GM19328 (cell line): Measurements from ENCODE around the gene MAD1L1.
"Not testable (repeated sequence)": the region's sequence is repeated elsewhere in the genome, so short reads cannot be mapped to it uniquely, and the experiment has no call there.

ENCODE experiments used
- ATAC-seq: cut with Tn5 transposase; IDR thresholded peaks from one replicate; pipeline ENCODE4 v1.9.1; 2021; ENCODE audit warnings: mild to moderate bottlenecking, moderate library complexity; ENCODE audit not compliant: unreplicated experiment

The MAD1L1 gene

DNA sequence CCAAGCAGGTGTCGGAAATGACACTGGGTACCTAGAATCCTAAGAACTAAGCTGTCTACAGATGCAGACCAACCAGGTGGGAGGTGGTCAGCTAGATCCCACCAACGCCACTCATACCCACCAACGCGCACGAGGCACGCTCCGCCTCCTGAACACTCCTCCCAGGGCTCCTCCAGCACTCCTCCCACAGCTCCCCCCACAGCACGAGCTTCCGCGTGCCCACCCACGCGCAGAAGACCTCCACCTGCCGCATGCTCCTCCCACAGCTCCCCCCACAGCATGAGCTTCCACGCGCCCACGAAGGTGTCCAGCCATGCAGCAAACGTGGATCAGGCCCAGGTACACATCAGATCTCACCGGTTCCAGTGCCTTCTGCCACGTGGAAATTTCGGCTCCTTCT is 196.0 kb downstream of the MAD1L1 start:
- no peak for ATAC-seq

DNA sequence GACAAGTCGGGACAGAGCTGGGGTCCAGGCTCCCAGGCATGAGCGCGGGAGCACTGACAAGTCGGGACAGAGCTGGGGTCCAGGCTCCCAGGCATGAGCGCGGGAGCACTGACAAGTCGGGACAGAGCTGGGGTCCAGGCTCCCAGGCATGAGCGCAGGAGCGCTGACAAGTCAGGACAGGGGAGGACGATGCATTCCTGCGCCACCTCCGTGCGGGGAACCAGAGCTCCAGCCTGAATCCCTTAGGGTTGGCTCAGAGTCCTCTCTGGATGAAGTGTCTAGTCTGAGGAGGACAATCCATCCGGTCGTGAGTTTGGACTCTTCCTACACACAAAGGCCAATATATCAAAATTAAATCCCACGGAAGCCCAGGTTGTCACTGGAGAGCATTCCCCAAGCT is 196.5 kb downstream of the MAD1L1 start:
- not testable (repeated sequence) for ATAC-seq

DNA sequence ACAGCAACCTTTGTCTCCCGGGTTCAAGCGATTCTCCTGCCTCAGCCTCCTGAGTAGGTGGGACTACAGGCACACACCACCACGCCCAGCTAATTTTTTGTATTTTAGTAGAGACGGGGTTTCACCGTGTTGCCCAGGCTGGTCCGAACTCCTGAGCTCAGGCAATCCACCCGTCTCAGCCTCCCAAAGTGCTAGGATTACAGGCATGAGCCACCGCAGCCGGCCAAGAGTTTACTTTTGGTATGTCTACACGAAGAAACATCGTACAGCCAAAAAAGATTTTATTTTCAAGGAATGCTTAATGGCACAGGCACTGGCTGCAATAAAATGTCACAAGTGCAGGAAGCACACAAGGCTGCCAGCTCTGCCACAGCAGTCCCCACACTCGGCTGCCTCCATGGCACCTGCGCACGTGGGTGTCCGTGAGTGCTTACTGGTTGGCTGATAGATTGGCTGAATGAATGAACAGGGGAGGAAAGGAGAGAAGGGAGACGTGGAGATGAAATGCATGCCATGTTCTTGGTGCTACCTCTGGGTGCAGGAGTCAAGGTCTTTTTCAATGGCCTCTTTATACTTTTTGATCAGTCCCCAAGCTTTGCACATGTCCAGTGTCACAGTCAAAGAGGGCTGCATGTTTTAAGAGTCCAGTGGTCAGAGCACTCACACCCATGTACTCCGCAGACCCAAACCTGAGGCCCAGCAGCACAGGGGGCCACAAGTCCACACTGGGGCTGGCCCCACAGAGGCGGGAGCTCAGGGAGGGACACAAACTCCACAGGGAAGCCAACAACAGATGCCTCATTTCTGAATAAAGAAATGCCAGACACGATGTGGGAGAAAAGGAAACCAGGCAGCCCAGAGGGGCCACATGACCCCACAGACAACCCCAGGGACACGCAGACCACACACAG is 198.2 kb downstream of the MAD1L1 start:
- ATAC-seq: no peak

DNA sequence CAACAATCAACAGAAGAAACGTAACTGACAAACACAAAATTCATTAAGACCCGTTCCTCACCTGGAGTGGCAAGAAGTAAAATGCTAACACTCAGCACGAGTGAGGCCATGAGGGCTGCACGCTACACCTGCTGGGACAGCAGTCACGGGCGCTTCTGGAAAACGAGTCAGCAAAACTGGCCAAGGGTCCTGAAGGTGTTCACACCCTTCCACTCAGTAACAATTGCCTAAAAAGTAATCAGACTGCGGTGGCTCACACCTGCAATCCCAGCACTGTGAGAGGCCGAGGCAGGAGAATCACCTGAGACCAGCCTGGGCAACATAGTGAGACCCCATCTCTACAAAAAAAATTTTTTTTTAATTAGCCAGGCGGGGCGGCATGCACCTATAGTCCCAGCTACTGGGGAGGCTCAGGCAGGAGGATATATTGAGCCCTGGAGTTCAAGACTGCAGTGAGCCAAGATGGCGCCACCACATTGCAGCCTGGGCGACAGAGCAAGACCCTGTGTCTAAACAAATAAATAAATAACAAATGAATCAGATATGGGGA is 199.1 kb downstream of the MAD1L1 start:
- ATAC-seq: no peak

DNA sequence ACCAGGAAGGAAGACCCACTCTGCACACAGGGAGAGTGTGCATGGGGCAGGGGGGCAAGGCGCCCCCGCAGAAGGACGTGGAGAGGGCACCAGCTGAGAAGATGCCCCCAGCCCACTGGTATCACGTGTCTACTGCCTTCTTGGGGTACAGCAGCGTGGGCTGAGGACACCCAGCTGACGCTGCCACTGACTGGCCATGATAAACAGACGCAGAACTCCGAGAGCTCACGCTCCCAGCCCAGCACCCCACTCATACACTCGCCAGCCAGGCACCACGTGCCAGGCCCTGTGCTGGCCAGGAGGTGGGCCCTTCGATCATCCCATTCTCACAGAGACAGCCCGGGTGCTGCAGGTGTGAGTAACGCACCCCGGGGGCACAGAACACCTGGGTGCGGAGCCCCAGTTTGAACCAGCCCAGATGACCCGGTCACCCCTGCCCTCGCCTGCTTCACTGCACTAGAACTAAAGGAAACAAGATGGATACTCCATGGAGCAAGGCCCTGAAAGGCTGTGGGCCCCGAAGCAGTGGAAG is 199.8 kb downstream of the MAD1L1 start:
- ATAC-seq: no peak

DNA sequence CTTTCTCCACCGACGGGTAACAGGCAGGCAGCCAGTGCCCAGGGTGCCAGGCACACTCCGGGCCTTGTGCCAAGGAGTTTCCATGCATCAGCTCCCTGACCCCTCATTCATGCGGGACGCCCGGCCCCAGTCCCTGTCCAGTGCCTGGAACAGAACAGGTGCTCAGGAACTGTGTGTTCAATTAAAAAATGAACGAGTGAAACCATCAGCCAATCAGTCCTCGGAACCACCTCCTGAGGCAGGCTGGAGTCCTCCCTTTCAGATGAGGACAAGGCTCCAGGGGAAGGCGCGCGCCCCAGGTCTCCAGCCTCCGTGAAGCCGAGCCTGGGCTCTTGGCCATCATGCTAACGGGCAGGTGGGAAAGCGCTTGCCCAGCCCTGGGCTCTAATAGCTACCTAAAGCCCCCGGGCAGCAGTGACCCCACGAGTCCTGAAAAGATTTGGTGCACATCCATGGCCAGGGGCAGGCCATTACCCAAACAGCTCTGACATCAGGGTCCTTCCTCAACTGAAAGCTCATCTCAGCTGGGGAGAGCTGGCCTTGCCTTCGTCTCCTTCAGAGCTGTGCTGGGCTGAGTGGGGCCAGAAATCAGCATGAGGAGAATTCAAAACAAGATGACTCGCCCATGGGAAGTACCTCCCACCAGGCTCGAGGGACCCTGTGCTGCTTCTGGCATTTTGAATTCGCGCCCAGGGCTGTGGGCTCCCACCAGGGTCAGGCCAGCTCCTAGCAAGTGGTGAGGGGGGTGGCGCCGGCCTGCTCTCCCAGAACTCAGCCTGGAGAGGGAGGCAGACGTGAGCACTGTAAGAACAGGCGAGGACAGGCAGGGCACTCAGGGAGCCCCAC is 200.5 kb downstream of the MAD1L1 start:
- ATAC-seq: no peak

DNA sequence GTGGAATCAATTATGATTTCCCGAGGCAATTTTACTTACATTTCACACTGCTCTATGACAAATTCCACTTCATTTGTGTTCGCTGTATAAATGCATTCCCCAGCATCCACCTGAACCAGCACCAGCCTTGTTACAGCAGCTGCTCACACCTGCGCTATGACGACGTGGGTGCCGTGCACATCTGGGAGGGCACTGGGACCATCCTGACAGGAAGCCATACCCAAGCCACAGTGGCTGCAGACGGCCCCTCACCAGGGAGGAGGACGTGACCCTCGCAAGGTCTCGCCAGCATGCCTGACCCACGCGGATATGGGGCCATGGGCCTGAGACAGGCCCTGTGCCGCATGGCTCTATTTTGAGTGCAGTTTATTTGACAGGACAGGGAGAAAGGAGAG is 201.3 kb downstream of the MAD1L1 start:
- no peak for ATAC-seq

DNA sequence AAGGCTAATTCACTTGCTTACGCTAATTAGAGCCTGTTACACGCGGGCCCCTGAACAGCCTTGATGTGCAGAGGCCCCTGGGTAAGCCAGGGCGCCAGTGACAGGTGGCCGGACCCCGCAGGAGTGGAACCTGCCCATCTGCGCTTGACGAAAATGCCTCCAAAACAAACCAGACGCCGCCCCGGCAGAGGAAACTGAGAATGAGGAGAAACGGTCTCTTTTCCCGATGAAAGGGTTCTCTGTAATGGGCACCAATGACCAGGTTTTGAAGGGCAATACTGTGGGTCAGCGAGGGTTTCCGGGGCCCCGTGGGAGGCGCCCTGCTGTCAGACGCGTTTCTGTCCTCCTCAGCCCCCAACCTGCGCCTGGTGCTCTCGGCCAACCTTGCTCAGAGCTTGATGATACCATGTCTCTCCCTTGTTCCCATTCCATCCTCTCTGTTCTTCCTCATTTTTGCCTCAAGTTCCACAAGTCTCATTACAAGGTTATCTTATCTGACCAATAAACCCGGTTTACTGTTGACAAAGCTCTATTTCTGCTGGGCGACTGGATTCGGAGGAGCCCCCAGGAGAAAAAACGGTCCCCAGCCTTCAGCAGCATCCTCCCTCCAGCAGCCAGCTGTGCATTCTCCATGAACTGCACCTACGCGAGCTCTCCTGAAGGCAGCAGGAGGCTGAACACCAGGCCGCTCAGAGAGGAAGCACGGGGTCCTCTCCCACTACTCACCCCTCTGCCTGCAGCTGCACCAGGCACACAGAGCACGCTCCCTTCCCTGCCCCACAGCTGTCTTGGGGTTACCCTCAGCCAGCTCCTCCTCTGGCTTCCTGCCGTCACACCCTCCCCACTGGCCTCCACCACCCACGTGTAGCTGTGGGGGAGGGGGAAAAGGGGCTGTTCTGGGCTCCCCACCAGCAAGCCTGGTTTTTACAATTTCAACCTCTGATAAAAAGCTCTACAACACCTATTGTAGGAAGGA is 202.0 kb downstream of the MAD1L1 start:
- no peak for ATAC-seq

DNA sequence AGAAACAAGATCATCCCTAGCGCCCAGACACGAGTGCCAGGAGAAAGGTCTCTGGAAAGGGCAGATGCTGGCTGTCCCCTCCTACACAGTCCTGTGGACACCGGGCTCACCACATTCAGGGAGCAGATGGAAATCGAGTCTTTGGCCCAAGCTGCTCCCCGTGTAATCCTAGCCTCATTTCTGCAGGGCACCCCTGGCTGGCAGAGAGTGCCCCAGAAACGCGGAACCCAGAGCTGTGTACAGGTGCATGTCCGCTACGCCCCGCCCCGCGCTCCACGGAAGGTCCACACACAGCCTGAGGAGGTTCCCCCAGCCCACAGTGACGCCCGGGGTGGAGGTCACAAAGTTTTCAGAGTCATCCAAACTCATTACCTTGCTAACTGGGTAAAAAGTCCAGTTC is 202.8 kb downstream of the MAD1L1 start:
- ATAC-seq: no peak

DNA sequence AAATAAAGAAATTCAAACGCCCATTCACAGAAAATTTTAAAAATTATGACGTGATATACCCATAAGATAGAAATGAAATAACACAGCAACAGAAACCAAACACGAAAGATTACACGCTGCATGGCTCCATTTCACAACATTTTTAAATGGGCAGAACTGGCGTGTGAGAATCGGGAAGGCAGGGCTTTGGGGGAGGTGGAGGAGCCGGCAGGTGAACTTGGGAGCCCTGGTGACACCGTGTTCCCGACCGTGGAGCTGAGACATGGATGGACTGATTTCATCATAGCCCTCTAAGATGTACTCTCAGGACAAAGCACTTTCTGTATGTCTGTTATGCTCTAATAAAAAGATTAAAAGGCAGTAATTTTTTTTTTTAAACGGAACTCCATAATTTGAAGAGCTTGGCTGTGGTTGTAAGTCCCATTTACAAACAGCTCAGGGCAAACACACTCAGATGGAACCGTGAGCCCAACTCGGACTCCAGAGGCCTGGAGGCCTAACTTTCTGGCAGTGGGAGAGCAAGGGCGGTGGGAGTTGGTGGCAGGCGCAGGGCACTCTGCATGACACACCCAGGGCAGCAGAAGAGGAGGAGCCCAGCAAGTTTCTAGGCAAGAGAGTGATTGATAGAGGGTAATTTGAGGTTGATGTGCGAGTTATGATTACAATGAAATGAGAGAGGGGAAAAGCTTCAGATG is 203.4 kb downstream of the MAD1L1 start:
- no peak for ATAC-seq

DNA sequence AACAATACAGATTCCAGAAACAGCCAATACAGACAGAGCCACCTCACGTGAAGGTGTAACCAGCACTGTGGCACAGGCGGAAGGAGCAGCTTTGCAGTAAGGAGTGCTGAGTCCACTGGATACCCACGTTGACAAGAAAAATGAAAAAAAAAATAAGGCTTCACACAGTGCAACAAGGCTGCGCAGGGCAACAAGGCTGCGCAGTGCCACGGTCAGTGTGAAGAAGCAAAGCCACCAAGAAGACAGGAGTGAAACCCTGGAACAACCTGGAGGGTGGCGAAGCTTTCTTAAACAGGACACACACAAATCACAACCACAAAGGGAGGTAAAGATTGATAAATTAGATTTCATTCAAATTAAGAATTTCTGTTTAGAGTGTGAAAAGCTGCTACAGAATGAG is 204.0 kb downstream of the MAD1L1 start:
- no peak for ATAC-seq

DNA sequence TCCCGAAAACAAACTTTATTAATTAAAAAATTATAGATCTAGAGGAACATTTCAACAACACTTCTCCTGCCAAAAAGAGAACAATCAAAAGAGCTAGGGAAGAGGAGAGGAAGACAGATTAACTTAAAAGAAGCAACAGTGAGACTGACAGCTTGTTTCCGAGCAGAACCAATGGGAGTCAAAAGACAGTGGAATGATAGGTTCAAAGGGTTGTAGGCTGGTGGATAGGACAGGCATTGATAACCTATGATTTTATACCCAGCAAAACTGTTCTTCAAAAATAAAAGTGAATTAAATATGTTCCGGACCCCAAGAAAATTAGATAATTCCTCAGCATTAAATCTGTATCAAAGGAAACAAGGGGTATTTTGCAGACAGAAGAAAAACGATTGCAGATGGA is 207.6 kb downstream of the MAD1L1 start:
- no peak for ATAC-seq

DNA sequence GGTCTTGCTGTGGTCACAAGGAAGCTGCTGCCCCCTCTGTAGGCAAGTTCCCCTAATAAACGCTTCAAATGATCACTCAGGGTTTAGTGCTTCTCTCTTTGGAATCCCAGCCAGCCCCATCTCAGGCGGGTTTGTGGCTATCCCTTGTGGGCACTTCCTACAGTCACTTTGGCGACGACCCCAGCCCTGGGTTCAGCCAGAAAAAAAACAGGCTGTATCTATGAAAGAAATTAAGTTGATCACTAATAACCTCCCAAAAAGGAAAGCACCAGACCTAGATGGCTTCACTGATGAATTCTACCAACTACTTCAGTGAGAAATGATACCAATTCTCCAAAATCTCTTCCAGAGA is 208.2 kb downstream of the MAD1L1 start:
- ATAC-seq: no peak

DNA sequence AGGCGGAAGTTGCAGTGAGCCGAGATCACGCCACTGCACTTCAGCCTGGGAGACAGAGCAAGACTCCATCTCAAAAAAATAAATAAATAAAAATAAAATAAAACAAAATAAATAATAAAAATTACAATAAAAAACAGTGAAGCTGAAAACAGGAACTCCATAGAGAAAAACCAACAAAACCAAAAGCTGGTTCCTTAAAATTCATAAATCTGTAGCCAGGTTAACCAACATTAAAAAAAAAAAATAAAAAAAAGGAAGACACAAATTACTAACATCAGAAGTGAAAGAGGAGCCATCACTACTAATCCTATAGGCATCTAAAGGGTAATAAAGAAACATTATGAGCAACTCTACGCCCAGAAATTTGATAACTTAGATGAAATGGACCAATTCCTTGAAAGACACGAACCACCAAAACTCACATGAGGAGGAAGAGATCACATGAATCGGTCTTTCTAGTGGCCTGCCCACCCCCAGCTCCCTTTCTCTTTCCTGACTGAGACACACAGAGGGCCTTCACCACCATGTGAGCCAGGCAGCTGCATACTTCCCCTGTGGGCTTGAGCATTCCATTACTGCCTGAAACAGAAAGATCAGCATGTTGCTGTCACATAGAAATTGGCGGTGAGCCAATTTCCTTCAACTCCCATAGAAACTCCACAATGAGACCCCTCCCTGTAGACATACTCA is 208.7 kb downstream of the MAD1L1 start:
- no peak for ATAC-seq

DNA sequence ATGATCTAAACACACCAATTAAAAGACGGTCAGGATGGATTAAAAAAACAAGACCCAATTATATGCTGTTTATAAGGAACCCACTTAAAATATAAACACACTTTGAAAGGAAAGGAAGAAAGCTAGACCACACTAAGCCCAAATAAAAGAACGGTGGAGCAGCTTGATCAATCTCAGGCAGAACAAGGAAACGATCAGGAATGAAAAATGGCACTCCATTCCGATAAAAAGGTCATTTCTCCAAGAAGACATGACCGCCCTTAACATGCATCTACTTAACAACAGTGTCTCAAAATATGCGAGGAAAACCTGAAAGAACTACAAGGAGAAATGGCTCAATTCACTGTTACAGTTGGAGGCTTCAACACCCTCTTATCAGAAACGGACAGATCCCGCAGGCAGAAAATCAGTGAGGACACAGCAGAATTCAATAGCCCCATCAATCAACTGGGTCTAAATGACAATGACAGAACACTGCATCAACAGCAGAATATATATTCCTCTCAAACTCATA is 210.0 kb downstream of the MAD1L1 start:
- ATAC-seq: no peak

DNA sequence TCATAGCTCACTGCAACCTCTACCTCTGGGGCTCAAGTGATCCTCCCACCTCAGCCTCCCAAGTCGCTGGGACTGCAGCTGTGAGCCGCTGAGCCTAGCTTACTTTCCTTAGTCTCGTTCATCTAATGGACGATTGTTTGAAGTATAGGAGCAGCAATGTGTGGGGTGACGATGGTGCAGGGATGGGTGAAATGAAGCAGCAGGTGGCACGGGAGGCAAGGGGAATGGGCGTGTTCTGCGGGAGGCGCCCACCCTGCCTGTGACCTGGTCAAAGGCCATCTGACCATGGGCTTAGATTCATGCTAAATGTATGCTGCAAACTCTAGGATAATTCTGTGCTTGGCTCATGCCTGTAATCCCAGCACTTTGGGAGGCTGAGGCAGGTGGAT is 210.7 kb downstream of the MAD1L1 start:
- ATAC-seq: no peak

DNA sequence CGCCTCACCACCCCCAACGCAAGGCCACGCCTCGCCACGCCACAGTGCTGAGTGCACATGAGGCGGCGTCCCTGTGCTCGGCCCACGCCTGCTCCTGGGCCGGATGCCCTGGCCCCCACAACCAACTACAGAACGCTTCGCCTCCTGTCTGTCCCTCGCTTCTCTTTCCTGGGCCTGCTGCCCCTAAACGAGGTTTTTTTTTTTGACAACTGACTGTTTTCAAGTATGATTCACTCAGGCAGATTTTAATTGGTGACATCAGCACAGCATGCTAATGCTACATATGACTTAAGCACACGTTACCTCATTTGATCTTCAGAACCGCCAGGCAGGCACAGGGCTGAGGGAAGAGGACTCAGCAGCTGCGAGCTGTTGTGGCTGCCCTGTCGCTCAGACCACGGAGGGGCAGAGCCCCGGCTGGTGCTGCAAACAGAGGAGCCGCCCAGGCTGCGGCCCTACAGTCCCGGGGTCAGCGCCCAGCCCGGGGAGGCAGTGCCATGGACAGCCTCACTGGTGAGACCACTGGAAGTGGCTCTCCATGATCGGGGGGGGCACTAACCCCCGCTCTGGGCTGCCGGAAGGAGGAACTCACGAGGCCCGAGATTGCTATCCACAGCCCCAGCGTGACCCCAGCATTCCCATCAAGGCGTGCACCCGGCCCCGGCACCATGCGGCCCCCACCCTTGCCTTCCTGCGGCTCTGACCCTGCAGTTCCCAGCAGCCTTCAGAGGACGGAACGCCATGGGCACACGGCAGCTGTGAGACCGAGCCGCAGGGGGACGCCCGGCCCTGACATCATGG is 212.8 kb downstream of the MAD1L1 start:
- no peak for ATAC-seq

DNA sequence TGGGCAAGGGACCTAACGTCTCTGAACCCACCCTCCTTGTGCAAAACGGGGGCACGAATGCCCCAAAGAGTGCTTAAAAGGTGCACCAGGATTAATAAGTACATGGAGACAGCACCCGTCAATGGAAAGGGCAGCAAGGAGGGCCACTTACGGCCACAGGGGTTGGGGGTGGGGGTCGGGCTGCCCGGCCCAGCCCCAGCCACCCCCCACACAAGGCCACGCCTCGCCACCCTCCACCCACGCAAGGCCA is 213.4 kb downstream of the MAD1L1 start:
- ATAC-seq: no peak
